GM21423 (cell line): ENCODE results near the gene SLC25A4.

Experiments used
- ATAC-seq: cut with Tn5 transposase; IDR thresholded peaks from one replicate; pipeline ENCODE4 v1.9.1; 2021; ENCODE audit warnings: mild to moderate bottlenecking, moderate library complexity; ENCODE audit not compliant: unreplicated experiment

Gene SLC25A4

DNA sequence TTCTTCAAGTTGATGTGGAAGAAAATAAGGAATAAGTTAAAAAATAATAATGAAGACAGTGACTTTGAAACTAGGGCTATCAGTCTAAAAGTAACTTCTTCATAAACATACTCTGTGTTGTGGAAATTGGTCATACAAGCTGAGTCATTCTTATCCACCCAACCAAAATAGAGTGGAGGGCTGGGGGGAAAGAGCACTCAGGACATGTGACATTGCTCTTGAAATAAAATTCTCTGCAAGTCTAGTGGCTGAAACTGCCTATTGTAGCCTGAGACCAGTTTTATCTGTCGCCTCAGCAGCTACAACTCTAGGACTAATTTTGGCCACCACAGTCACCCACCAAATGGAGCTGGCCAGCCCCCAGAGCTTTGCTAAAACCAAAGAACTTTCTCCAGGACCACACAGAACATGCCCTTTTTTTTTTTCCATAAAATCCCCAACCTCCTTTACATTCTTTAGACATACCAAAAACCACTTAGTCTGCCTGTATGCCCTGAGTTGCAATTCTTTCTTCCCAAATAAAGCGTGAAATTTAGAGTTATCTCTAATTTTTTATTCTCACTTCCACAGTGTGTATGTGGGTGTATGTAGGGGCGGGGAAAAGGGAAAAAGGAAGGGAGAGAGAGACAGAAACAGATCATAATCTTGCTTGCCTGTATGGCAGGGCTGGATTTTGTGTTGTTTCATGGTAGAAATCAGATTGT is 23.0 kb upstream of the SLC25A4 start:
- ATAC-seq = no peak

DNA sequence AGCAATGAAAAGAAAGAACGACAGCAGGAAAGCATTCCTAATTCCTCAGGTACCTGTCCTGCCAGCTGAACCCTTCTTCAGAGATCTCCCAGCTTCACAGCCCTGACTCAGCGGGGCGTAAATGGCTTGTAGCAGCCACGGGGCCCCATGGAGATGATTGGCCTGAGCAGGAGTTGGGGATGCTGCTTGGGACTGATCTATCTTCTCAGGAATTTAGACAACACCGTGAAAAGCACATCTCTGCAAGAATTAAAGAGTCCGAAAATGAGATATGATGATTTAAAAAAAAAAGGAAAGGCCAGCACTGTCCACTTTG is 22.5 kb upstream of the SLC25A4 start:
- no peak for ATAC-seq

DNA sequence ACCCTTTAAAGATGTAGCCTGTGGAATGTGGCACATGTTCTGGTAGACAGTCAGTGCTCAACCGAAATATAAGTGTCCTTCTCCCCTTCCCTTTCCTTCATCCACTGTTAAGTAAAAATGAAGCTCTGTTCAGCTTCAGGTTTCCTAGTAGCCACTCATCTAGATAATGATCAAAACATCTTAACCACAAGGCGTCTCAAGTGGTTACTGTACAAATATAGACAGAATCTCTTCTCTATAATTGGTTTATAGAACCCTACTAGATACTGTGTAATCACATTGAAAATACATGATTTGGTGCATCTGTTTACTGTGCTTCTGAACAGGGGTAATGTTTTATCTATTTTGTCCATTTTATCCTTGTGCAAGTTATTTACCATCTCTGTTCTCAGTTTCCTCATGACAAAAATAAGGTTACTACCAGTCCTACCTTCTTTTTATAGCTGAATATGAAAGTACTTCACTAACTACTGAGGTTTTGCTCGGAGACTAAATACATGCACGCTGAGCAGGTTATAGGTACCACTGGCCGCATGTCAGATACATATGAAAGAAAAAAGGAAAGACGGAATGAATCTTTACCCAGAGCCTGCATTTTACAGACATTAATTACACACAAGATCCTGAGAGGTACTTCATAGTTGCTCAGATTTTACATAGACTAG is 20.3 kb upstream of the SLC25A4 start:
- ATAC-seq = peak; percentile 47

DNA sequence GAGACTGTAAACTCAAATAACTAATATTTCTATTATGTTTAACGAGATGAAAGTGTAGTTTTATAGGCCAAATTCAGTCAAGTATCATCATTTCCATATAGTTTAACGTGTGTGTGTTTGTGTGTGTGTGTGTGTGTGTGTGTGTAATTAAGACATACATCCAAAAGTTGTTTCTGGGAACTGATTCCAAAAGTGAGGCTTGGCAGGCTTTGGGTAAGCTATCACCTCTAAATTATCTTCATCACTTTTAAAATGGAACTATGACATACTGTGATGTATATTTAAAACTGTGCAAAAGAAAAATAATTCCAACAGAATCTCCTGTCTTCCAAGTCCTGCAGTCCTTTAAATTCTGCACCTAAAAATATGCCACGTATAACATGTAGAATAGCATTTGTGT is 19.1 kb upstream of the SLC25A4 start:
- ATAC-seq = no peak

DNA sequence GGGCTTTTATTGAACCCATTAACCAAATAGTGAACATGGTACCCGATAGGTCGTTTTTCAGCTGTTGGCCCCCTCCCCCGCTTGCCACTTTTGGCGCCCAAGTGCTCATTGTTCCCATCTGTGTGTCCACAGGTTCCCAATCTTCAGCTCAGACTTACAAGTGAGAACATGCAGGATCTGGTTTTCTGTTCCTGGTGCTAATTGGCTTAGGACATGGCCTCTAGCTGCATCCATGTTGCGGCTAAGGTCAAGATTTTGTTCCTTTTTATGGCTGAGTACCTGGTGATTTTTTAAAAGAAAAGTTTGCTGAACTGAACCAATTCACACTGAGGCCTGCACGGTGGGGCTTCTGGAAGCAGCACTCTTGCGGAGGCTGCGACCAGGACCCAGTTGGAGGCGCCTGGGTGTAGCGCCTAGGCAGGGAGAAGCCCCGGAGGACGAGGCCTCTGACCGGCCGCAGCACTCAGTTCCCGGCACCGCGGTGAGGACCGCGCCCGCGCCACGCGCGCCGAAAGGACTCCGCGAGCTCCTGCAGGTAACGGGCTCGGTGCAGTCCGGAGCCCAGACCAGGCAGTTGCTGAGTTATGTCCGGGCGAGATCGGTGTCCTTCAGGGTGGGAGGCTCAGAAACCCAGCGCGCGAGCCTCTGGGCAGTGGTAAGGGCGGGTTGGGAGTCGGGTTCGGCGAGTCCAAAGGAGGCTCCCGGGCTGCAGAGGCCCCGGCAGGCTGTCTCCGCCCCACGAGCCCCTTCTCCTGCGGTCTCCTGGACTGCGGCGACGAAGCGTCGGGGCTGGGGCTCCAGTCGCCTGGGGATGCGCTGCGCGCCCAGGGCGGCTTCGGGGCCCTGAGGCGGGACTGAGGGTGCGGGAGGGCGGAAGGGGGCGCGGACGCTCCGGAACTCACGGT is 15.8 kb upstream of the SLC25A4 start:
- ATAC-seq = no peak

DNA sequence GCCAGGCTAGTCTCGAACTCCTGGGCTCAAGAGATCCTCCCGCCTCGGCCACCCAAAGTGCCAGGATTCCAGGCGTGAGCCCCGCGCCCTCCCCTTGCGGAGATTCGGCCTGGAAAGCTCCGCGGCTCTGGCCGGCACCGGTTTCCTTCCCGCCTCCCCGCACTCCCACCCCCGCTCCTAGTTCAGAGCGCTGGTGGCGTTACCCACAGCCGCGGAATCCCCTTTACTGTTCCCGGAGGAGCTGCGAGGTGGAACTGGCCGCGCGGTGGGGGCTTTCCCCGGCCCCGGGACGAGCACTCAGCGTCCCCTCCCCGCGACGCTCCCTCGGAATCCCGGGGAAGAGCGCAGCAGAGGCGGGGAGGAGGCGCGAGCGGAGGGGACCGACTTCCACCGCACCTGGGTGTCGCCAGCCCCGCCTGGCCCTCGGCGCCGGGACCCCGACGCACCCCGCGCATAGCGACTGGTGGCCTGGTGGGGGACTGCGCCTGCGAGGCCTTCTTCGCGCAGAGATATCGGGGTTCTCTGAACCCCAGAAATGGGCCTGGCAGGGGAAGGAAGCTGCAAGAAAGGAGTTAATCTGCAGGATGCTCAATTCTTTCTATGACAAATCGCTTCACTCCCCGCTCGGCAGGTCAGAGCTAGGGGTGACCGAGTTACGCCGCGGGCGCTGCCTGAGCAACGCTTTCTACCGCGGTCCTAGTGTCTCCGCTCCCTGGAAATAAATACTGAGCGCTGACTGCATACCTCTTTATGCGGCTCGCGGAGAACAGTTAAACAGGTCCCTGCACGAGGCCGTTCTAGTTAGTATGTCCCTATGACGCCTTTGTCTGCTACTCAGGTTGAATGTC is 14.6 kb upstream of the SLC25A4 start:
- no peak for ATAC-seq

DNA sequence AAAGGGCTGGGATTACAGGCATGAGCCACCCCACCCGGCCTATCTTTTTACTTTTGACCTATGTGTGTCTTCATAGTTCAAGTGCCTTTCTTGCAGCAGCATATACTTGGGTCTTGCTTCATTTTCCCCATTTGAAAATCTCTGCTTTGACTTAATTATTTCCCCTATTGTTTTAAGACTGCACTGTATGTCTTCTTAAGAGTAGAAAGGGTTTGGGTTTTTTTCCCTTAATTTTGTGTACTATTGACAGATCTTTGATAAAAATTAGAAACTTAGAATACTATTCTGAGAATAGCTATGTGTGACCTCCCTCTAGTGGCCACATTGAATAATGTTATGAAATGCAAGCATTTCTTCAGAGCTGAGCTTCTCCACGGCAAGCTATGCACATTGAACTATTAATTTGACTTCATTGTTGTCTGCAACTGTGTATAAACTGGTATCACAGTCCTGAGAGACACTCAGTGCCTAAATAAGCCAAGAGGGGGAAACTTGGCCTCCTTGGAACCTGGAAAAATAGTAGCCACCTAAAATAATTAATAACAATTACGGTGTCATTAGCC is 8.7 kb upstream of the SLC25A4 start:
- peak; percentile 63 for ATAC-seq

DNA sequence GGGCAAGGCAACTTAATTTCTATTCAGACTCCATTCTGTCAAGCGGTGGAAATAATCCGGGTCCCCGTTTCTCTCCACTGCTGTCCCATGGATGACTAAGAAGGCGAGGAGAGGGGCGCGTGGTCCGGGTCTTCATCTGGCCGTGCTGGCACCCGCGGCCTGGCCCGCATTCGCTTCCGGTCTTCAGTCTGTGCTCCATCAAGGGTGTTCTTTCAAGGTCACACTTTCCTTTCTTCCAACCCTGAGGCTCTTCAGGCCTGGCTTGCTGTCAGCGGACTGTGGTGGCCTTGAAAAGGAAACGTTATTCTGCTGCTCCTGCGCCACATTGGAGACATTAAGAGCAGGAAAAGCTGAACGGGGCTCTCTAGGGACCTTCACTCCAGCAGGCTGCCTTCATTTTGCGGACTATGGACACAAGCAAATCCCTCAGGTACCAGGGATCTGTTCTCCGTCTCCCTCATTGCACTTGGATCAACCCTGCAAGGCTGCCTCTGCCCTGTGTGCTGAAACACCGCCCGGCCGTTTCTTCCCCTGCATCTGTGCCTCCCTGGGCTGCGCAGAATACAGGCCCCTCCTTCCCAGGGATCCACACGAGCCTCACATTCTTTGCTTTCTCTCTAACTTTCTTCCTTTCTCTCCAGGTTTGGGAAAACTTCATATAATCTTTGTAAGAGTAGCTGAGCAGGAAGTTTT is 5.7 kb upstream of the SLC25A4 start:
- no peak for ATAC-seq

DNA sequence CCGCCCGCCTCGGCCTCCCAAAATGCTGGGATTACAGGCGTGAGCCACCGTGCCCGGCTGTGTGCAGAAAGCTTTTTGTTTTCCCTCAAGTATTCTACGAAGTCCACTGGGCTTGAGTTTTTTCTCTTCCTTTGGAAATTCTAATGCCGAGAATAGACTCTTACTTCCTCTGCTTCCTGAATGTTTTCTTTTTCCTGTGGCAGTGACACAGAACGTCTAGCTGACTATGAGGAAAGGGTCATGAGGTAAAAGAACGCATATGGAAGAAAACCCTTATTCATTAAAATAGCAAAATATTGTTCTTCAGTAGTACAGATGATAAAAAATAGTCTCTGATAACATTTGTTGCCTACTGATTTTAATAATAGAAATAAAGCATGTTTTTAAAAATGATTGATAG is 4.9 kb upstream of the SLC25A4 start:
- no peak for ATAC-seq

DNA sequence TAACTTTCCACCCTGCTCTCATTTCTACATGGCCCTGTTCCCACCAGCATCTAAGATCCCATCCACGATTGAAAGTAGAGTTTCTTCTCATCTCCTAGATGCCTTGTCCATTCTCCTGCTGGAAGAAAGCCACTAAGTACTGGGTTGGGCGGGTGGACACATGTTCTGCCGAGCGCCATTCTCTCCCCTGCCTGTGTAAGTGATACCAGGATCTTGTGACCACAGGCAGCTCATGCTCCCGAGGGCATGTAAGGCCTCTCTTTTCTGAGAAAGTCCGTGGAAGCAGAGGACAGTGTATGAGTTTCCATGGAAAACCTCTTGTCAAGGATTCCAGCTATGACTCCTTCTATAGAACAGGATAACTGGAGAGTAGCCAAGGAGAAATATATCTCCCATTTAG is 3.3 kb upstream of the SLC25A4 start:
- ATAC-seq = no peak

DNA sequence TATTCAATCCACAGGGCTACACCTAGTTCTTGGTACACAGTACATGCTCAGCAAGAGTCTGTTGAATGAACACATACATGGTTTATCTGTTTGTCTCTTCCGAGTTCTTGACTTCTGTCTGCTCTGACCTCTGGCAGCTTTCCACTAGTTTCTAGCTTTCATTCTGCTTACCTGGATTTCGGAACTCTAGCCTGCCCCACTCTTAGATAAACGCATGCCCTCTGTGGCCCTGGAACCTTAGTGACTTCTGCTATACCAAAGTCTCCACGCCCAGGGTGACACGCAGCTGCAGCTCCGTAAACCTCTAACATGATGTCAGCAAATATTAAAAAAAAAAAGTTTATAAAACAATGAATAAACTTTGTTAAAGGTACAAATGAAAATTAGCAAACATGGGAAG is 1.3 kb upstream of the SLC25A4 start:
- ATAC-seq = no peak

DNA sequence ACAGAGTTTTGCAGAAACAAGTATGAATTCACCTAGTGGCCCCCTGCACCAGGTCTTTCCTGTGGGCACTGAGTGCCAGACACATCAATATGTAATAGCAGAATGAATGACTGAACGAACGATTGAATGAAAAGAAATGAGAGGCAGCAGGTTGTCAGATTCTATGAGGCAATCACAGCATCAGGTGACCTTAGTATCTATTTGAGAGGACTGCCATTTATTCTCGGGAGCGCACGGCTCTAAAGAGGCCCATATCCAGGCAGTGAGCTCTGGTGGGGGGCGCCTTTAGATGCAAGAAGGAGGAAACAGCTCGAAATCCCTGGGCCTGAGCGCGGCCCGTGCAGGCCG is 528 bp upstream of the SLC25A4 start:
- no peak for ATAC-seq

DNA sequence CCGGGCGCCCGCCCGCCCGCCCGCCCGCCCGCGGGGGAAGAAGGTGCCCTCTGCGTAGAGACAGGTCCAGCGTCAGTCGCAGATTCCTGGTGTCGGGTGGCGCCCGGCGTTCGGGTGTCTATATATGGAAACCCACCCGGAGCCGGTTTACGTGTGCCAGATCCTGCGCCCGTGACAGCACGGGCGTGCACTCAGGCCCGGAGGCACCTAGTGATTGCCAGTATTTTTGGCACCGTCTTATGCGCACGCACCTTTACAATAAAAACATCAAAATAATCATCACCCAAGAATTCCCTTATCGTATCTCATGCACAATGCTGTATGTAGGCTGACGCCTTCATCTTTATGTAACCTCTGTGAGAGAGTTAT is 519 bp downstream of the SLC25A4 start:
- ATAC-seq = peak; percentile 22

DNA sequence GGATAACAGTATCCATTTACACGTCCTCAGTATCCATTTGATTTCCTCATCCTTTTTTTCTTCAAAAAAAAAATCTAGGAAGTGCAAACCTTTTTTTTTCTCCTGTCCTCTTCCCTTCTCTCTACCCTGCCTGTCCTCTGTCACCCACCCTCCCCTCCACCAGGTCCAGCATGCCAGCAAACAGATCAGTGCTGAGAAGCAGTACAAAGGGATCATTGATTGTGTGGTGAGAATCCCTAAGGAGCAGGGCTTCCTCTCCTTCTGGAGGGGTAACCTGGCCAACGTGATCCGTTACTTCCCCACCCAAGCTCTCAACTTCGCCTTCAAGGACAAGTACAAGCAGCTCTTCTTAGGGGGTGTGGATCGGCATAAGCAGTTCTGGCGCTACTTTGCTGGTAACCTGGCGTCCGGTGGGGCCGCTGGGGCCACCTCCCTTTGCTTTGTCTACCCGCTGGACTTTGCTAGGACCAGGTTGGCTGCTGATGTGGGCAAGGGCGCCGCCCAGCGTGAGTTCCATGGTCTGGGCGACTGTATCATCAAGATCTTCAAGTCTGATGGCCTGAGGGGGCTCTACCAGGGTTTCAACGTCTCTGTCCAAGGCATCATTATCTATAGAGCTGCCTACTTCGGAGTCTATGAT is 1.7 kb downstream of the SLC25A4 start:
- ATAC-seq = no peak

DNA sequence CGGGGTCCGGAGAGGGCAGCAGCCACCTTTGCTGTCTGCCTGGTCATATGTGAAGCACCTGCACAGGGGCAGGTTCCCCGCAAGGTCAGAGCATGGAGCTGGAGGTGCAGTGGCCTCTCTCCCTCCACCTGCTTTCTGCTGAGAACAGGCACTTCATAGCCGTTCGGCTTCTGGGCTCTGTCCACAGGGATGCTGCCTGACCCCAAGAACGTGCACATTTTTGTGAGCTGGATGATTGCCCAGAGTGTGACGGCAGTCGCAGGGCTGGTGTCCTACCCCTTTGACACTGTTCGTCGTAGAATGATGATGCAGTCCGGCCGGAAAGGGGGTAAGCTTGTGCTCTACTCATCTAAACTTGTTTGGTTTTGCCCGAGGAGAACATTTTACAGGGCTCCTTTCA is 2.5 kb downstream of the SLC25A4 start:
- no peak for ATAC-seq

DNA sequence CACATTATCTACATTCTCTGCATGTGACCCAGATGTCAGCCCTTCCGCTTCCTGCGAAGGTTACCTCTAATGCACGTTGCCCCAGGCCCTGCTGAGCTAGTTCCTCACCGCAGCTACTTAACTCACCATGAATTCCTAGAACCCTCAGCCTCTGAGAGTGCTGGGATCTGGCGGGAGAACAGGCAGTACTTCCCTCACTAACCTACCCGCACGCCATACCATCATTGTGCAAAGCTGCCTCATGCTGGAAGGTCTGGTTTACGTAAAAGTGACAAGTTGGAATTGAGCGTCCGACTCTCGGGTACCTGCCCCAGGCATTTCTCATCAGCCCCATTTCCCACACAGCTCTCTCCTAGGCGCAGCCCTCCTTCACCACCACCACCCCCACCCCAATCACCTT is 6.3 kb downstream of the SLC25A4 start:
- no peak for ATAC-seq

DNA sequence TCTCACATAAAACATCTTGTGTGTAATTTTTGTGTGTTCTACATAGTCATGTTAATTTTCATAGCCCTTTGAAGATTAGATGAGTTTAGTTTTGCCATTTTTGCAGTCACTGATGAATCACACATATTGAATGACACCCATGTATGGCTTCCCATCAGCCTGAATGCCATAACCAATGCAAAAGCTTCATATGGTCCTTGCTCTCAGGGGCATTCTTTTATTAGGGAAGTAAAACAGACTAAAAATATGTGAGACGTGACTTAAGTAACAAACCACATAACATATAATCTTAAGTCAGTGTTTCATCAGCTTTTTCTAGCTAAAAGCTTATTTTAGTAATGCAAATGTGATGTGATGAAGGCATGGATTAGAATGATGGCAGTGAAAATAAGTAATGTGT is 8.2 kb downstream of the SLC25A4 start:
- no peak for ATAC-seq

DNA sequence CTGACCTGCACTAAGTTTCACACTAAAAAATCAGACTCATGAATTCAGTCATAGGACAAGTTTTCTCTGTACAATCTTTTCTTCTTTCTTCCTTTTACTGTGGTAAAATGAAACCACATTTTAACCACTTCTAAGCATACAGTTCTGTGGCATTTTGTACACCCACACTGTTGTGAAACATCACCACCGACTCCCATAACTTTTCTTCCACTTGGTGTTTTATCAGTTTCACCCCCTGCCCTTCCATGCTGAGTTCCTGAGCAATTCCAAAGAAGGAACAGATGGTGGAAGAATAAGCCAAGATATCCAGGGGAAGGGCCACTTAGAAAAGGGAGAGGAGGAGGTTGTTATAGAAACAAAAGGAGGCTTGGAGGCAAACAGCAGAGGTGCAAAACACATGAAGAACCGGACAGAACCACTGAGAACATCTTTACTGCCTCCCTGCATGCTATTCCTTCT is 22.6 kb downstream of the SLC25A4 start:
- ATAC-seq = peak; percentile 90

DNA sequence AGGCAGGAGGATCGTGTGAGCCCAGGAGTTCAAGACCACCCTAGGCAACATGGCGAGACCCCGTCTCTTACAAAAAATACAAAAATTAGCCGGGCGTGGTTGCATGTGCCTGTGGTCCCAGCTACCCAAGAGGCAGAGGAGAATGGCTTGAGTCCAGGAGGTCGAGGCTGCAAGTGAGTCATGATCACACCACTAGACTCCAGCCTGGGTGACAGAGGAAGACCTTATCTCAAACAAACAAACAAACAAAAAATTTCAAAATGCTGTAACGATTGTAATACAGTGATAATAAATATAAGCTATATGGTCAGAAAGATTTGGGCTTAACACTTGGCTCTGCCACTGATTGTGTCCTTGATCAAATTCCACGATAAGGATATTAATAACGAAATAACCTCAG is 24.2 kb downstream of the SLC25A4 start:
- ATAC-seq = no peak
